ENCODE measurements around the gene RPL36AL.

- TF ChIP-seq CTCF (IDR thresholded peaks at IDR 0.05), result no peak
- no peak for TF ChIP-seq EZH2 (IDR thresholded peaks at IDR 0.05)
Measured at GRCh38 chr14:49641697-49642129, 21.3 kb upstream of the RPL36AL start.
